Retina (tissue), 1 donor: ENCODE measurements around the gene FOSL2.

Experiments
- DNase-seq: peaks from one replicate; pipeline ENCODE4 v3.0.0-alpha.2; 2016

Gene FOSL2

DNA sequence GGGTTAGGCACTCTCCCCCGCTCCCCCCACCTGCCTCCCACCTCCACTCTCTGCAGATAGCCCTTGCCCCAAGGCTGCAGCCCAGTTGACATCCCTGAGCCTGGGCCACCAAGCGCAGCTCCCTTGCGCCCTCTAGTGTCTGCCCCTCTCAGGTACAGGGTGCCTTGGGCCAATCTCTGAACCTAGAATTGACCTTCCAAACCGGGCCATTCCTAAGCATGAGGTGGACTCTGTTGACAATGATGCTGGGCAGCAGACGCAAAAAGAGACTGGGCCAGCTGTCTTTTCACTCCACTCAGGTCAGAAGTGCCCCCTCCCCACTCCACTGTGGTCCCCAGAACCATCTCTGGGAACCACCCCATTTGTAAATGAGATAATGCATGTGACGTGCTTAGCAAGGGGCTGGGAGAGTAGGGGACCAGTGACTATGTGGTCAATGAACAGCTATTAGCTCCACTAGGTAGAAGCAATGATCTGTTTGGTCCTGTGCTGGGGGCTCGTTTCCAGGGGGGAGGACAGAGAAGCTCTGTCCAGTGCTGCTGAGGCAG is 60.0 kb downstream of the FOSL2 start:
- peak; percentile 63 for DNase-seq

DNA sequence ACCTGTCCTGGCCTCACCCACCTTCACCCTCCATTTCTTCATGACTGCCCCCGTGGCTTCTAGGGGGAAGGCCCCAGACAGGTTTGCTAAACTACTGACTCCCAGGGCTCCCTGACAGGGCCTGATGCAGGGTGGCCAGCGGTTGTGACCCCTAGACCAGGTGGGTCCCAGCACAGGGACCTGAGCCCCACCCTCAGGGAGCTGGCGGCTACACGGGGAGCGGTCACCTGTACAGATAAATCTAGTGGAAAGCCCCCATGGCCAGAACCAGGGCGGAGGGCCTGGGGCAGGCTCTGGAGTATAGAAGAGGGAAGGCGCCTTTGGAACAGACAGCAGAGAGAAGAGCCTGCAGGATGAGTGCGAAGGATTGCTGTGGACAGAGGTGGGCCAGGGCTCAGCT is 60.7 kb downstream of the FOSL2 start:
- DNase-seq, result no peak

DNA sequence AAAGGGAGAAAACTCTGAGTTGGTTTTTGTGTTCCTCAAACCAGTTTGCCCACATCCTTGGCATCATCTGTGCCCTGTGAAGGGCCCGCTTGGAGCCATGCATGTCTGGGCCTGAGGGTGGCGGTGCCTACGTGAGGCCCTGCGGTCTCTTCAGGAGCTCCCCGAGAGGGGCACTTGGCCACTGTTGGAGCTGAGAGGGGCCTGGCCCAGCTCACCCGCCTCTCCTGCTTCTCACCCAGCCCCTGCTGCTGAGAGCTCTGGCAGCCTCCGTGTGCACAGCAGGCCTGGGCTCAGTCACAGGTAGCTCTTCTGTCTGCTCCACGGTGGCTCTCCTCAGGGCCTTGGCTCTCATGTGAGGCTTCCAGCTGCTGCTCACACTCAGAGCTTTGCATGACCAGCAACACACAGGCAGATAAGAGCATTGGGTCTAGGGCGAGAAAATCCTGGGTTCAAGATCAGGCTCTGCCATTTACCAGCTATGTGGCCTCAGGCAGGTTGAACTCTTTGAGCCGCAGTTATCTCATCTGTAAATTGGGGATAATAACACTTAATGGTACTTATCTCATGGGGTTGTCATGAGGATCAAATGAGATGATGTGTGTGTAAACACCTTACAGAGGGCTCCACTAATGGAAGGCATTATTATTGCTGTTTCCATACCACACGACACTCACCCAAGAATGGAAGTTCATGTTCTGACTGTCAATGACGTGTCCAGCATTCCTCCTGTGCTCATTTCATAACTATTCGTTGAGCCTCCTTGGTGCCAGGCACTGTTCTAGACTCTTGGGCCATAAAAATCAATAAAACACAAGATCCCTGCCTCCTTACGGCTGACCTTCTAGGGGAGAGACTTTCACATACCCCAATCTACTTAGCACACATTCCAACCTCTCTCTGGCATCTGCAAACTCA is 61.6 kb downstream of the FOSL2 start:
- no peak for DNase-seq

DNA sequence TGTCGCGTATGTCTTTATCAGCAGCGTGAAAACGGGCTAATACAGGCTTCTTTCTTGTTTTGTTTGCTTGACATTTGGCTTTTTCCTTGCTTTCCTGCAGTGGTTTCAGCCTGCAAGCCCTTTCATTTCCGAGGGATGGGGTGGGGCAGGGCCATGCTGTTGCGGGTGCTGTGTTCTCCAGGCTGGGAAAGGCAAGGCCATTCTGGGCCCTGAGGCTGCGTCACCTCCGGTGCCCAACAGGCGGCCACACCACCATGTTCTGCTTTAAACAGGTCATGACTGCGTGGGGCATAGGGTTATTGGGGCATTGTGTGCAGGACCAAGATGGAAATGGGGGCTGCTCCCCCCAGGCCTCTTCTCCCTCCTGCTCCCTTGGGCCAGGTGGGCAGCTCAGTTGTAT is 64.6 kb downstream of the FOSL2 start:
- no peak for DNase-seq

DNA sequence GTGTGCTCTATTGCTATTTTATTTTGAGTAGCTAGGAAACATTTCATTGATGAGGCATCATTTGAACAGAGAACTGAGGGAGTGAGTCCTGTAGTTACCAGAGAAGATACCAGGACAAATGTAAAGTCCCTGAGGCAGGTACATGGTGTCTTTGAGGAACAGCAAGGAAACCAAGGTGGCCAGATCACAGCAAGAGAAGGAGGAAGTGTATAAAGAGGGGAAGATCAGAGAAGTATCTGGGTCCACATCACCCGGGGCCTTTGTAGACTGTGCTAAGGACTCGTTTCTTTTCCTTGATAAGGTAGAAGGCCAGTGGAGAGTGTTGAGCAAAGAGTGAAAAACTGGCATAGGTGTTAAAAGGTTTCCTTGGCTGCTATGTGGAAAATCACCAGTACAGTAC is 68.4 kb downstream of the FOSL2 start:
- no peak for DNase-seq

DNA sequence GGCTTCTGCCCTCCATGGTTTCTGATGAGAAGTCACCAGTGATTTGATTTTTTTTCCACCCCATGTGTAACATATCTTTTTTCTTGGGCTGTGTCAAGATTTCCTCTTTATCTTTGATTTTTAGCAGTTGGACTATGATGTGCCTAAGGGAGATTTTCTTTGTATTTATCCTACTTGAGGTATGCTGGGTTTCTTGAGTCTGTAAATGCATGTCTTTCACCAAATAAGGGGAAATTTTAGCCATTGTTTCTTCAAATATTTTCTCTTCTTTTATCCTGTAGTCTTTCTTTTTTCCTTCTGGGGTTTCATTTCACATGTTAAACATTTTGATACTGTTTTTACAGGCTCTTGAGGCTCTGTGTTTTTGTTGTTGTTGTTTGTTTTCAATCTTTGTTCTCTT is 69.5 kb downstream of the FOSL2 start:
- no peak for DNase-seq

DNA sequence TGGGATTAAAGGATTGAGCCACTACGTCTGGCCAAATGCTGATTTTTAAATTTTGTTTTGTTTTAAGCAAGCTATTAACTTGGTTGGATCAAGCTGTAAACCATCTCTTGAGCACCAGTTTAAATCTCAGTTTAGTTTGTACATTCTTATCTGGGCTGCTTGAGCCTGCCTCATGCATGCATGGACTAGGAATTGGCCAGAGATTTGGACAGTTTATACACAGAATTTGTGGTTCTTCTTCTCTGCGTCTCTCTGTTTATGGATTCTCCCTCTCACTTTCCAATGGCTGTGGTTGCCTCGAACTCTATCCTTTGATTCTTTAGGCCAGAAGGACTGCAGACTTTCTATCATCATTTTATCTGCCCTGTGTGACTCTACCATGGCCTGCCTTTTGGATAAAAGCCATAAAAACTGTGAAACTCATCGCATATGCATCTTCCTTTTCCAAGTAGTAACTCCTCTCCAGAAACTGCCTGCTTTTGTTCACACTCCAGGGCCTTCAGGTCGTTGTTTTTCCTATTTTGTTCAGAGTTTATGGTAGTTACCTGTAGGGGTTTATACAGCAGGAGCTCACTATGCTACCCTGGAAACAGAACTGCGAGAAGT is 70.7 kb downstream of the FOSL2 start:
- no peak for DNase-seq

DNA sequence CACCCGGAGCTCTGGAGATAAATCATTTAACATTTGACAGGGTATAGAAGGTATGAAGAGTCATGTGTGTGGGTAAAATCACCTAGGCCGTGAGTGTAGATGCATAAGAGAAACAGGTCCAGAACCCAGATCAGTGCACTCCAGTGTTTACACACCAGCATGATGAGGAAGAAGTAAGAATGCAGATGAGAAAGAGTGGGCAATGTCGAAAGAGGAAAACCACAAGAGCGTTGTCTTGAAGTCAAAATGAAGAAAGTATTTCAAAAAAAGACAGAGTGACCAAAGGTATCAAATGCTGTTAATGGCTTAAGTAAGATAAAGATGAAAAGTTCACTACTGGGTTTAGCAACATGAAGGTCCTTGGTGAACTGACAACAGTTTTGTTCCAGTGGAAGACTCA is 71.2 kb downstream of the FOSL2 start:
- no peak for DNase-seq

DNA sequence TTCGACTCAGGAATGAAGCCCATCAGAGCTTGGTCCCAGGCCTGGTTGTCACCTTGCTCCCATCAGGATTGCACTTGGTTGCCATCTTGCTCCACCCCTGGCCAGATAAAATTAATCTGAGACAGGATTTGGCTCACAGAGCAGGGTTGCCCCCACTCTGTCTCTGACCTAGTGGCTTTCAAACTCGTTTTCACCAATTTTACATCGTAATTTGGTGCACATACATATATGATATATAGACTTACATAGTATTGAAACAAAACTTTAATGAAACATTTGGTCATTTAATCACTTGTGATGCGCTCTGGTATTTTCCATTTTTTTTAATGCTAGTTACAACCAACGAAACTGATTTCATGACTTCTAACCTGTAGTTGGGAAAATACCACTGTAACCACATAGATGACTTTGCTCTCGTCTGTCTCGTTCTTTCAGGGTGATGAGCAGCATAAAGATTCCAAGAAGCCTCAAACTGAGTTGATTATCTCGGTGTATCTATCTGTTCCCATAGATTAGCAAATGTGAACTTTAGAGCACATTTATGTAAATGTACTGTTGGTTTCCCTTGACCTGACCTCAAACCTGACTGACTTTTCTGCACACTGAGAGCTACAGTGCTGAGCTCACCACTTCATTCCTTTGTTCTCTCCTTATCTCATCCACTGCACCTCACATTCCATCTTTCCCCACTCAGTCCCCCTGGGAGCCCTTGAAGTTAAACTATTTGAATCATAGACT is 72.7 kb downstream of the FOSL2 start:
- DNase-seq, result no peak
